HepG2 (cell line): ENCODE data around the gene RNF4. TPM values are rescaled to one million over a fixed set of nuclear protein-coding genes. Genes with fewer than 3 reads are reported as not detected.

Experiments
- ATAC-seq: fragments of 200-7000 bp; cut with Tn5 transposase; 3 replicates; pipeline ENCODE4 v1.9.1; 2020; ENCODE audit warnings: mild to moderate bottlenecking, moderate library complexity
- BruUV-seq: library from RNA; stranded (reverse); fragments of 400-500 nt; replicated peaks from 2 replicates; lab custom pipeline; 2021; lab: Mats Ljungman, UMichigan
- CTCF ChIA-PET: fragments of 300-600 bp; formaldehyde crosslinking; extraction: SDS; loops from one replicate; lab custom pipeline; 2021; ENCODE audit warnings: low total read pairs, inconsistent platforms, low intra/inter-chr PET ratio; lab: Yijun Ruan, JAX
- POLR2A ChIA-PET: fragments of 350-600 bp; sonication (Branson Sonifier 250); formaldehyde crosslinking; loops from one replicate; lab custom pipeline; 2020; ENCODE audit warnings: antibody characterized with exemption, inconsistent platforms; lab: Yijun Ruan, JAX
- DNase-seq: peaks from one replicate; pipeline ENCODE4 v3.0.0-alpha.2; 2015; ENCODE audit warnings: low spot score
- FAIRE-seq: peaks from 3 replicates; lab custom pipeline; 2011; peaks lifted over from hg19 to GRCh38; lab: Jason Lieb, UNC
- H2AFZ ChIP-seq: one replicate; pipeline ENCODE4 v1.6.1; 2011; ENCODE audit warnings: low read length, inconsistent platforms
- H3K27ac ChIP-seq: fragments of 300-600 bp; 3 replicates; pipeline ENCODE4 v1.8.0; 2011; ENCODE audit warnings: mixed run types, mild to moderate bottlenecking, mixed read lengths, low read length, inconsistent platforms; ENCODE audit not compliant: insufficient read depth; ENCODE audit errors: extremely low read length
- H3K27me3 ChIP-seq, 2 experiments: fragments of 200-600 bp in 1 of 2; 2 replicates in 1 of 2; 3 replicates in 1 of 2; pipeline versions ENCODE4 v1.6.0 to v1.8.0; 2011; ENCODE audit warnings: low read length in 2 of 2, mild to moderate bottlenecking in 2 of 2, moderate library complexity in 2 of 2, inconsistent platforms in 1 of 2; ENCODE audit not compliant: insufficient read depth in 2 of 2, control insufficient read depth in 1 of 2
- H3K36me3 ChIP-seq, 2 experiments: fragments of 200-600 bp in 1 of 2; replicated peaks in 1 of 2; 2 replicates in 1 of 2; 3 replicates in 1 of 2; pipeline versions ENCODE4 v1.5.1 to v1.8.0; 2011; ENCODE audit warnings: low read length in 2 of 2, inconsistent platforms in 1 of 2; ENCODE audit not compliant: insufficient read depth in 2 of 2, control insufficient read depth in 1 of 2
- H3K4me1 ChIP-seq: 2 replicates; pipeline ENCODE4 v1.5.1; 2012; ENCODE audit warnings: low read length, inconsistent platforms; ENCODE audit not compliant: insufficient read depth
- H3K4me2 ChIP-seq: 2 replicates; pipeline ENCODE4 v1.6.0; 2011; ENCODE audit warnings: low read depth, low read length, inconsistent platforms
- H3K4me3 ChIP-seq, 3 experiments: fragments of 200-600 bp in 1 of 3; sonication (generic), shearing (Covaris generic) in 1 of 3; replicated peaks in 1 of 3; 2 replicates each; pipeline ENCODE4 v1.5.1; 2011 to 2016; ENCODE audit warnings: low read length in 3 of 3, inconsistent platforms in 2 of 3, low read depth in 2 of 3, mild to moderate bottlenecking in 2 of 3, control low read depth in 1 of 3, mixed read lengths in 1 of 3; ENCODE audit not compliant: insufficient read depth in 1 of 3
- H3K79me2 ChIP-seq: one replicate; pipeline ENCODE4 v1.6.1; 2011; ENCODE audit warnings: low read length, inconsistent platforms; ENCODE audit not compliant: insufficient read depth
- H3K9ac ChIP-seq: 2 replicates; pipeline ENCODE4 v1.6.0; 2011; ENCODE audit warnings: mild to moderate bottlenecking, low read depth, low read length, inconsistent platforms; ENCODE audit not compliant: insufficient read depth
- H3K9me3 ChIP-seq: 2 replicates; pipeline ENCODE4 v1.5.1; 2012; ENCODE audit warnings: mild to moderate bottlenecking, low read length
- H4K20me1 ChIP-seq: 2 replicates; pipeline ENCODE4 v1.6.0; 2011; ENCODE audit warnings: inconsistent platforms, mild to moderate bottlenecking, low read length, moderate library complexity; ENCODE audit not compliant: insufficient read depth
- CBFB ChIP-seq: sonication (generic); formaldehyde crosslinking; IDR thresholded peaks from 2 replicates; pipeline ENCODE4 v1.4.0; 2020; ENCODE audit warnings: missing genetic modification reagents
- DZIP1 ChIP-seq: sonication (generic); formaldehyde crosslinking; IDR thresholded peaks from 2 replicates; pipeline ENCODE4 v1.5.0; 2020; ENCODE audit warnings: mild to moderate bottlenecking, missing genetic modification reagents
- EZH2 ChIP-seq: conservative IDR thresholded peaks from 2 replicates; pipeline ENCODE4 v1.6.1; 2012; ENCODE audit warnings: mild to moderate bottlenecking, low read depth, low read length, moderate library complexity
- POLR2AphosphoS5 ChIP-seq: IDR thresholded peaks from 2 replicates; pipeline ENCODE4 v1.6.1; 2012; ENCODE audit warnings: low read depth, low read length
- WGBS: methylation state at CpG from one replicate; pipeline ENCODE4 v1.1.6; 2017; ENCODE audit warnings: low lambda C conversion rate; 5-methylcytosine and 5-hydroxymethylcytosine counted together
- in situ Hi-C: cut with HindIII; loops from 2 replicates; pipeline ENCODE4 v1.10.0; 2017; ENCODE audit warnings: low pct_unique_long_range_greater_than_20kb; ENCODE audit not compliant: extremely low pct_ligation_motif_present
- intact Hi-C: fragments of 100-400 bp; cut with micrococcal nuclease; formaldehyde crosslinking; loops from one replicate; pipeline ENCODE4 v1.10.0; 2022; ENCODE audit not compliant: unreplicated experiment
- polyA plus RNA-seq, 8 experiments: library from polyadenylated mRNA; depleted of rRNA in 3 of 8; stranded (reverse) in 7 of 8; unstranded in 1 of 8; fragments of >200 nt; fragmentation: Illumina TruSeq in 4 of 8; extraction: Trizol in 4 of 8; gene quantifications; 2 replicates each; pipeline versions ENCODE4 v1.2.1 to v1.2.3, GENCODE V29; 2011 to 2016; ENCODE audit warnings: low read depth in 4 of 8, missing spikeins in 1 of 8, mixed read lengths in 1 of 8; ENCODE audit not compliant: insufficient read depth in 1 of 8
- total RNA-seq, 5 experiments: library from RNA; depleted of rRNA; stranded (reverse); fragments of >200 nt; fragmentation: Illumina TruSeq; extraction: Trizol; gene quantifications; 2 replicates each; pipeline ENCODE4 v1.2.3, GENCODE V29; 2016; ENCODE audit warnings: low read depth in 1 of 5

RNF4 gene
- total and polyA plus RNA-seq, 2 of the 13 experiments (the other 11 are each of a cell fraction or from before 2014, with no cell fraction given): 38.1 to 45.1 TPM

GRCh38 chr4:2442175-2442993 lies 26.5 kb upstream of the RNF4 start:
- in situ Hi-C loops: no loop called here

More at GRCh38 chr4:2442175-2442993, 26.5 kb upstream of the RNF4 start:
- ChIA-PET CTCF (interaction anchor here (1.3 to 2.3 kb wide), 3 partner anchors 29 to 512 kb away, joined by 6 to 17 read pairs (median 7); no protein-coding TSS in a partner anchor), POLR2A (no interaction called here)
- Histone ChIP-seq H3K9me3 (no peaks in the 10 kb centered on the region), H3K4me1 (peaks cover 19% of the 10 kb centered on the region), H4K20me1 (no peaks in the 10 kb centered on the region), H3K27me3 (peaks cover 0 to 14% of the 10 kb centered on the region in 2 experiments; a peak in 4 of 5 replicates), H3K9ac (no peak overlapping the region), H3K36me3 (no peaks in the 10 kb centered on the region), H3K27ac (no peak overlapping the region), H3K4me3 (no peak overlapping the region; a peak in 1 of 6 replicates), H3K79me2 (no peaks in the 10 kb centered on the region), H3K4me2 (peak overlapping the region; percentile 58), H2AFZ (no peak overlapping the region)
- WGBS: 53% methylated on average over 9 of the region's 20 CpGs
- FAIRE-seq (no peak), DNase-seq (no peak), ATAC-seq (peak; percentile 59)
- BruUV-seq: no TSS peak
- TF ChIP-seq POLR2AphosphoS5 (no peak), CBFB (CRISPR knock-in tag) (no peak), EZH2 (no peak), DZIP1 (0 out of 2 replicates have a peak, but pooled peaks have one; percentile 10)
- intact Hi-C loops: no loop called here
